ENCODE results near the gene SDK1.
A peak's percentile ranks its signal among the peaks of the same experiment; 100 is the strongest.
"Not testable (repeated sequence)": the region's sequence is repeated elsewhere in the genome, so short reads cannot be mapped to it uniquely, and the experiment has no call there.

The SDK1 gene

GRCh38 chr7:3928727-3929515 is 627.9 kb downstream of the SDK1 start:
- Mint-ChIP-seq H3K4me1 (peaks cover 49% of the 10 kb centered on the region), H3K4me3 (no peak overlapping the region), H3K36me3 (ENCODE audit: low read depth) (no peaks in the 10 kb centered on the region), H3K27me3 (ENCODE audit: low read depth) (peaks cover 14% of the 10 kb centered on the region), H3K9me3 (no peaks in the 10 kb centered on the region), H3K27ac (peak overlapping the region in 2 of 3 experiments; percentile 24 to 78)
- TF ChIP-seq CTCF (IDR thresholded peaks at IDR 0.05; ENCODE audit: unreplicated experiment in 3 of 3): no peak

GRCh38 chr7:3931843-3932242 is 630.8 kb downstream of the SDK1 start:
- H3K4me1 Mint-ChIP-seq: peaks cover 31% of the 10 kb centered on the region
- TF ChIP-seq CTCF (IDR thresholded peaks at IDR 0.05; ENCODE audit: unreplicated experiment in 3 of 3): no peak
- peaks cover 8% of the 10 kb centered on the region for H3K27me3 Mint-ChIP-seq (ENCODE audit: low read depth)
- peaks cover 10% of the 10 kb centered on the region for H3K36me3 Mint-ChIP-seq (ENCODE audit: low read depth)
- no peak overlapping the region for H3K4me3 Mint-ChIP-seq
- no peak overlapping the region for H3K27ac Mint-ChIP-seq
- H3K9me3 Mint-ChIP-seq: peaks cover 11% of the 10 kb centered on the region

GRCh38 chr7:3937146-3937545 is 636.1 kb downstream of the SDK1 start:
- no peak overlapping the region for H3K4me3 Mint-ChIP-seq
- H3K4me1 Mint-ChIP-seq: peaks cover 8% of the 10 kb centered on the region
- H3K36me3 Mint-ChIP-seq (ENCODE audit: low read depth): peaks cover 10% of the 10 kb centered on the region
- no peak for TF ChIP-seq CTCF (IDR thresholded peaks at IDR 0.05; ENCODE audit: unreplicated experiment in 3 of 3)
- H3K9me3 Mint-ChIP-seq: peaks cover 19% of the 10 kb centered on the region
- H3K27me3 Mint-ChIP-seq (ENCODE audit: low read depth): peaks cover 7% of the 10 kb centered on the region
- H3K27ac Mint-ChIP-seq: no peak overlapping the region

- H3K4me3 Mint-ChIP-seq: no peak overlapping the region
- H3K9me3 Mint-ChIP-seq: peaks cover 19% of the 10 kb centered on the region
- H3K27ac Mint-ChIP-seq: no peak overlapping the region
- TF ChIP-seq CTCF (IDR thresholded peaks at IDR 0.05; ENCODE audit: unreplicated experiment in 3 of 3): no peak
- peaks cover 7% of the 10 kb centered on the region for H3K27me3 Mint-ChIP-seq (ENCODE audit: low read depth)
- H3K4me1 Mint-ChIP-seq: peaks cover 5% of the 10 kb centered on the region
- H3K36me3 Mint-ChIP-seq (ENCODE audit: low read depth): peaks cover 10% of the 10 kb centered on the region
Measured at GRCh38 chr7:3937605-3938004, 636.6 kb downstream of the SDK1 start.

- not testable (repeated sequence) for H3K4me3 Mint-ChIP-seq; H3K27me3 Mint-ChIP-seq (ENCODE audit: low read depth); H3K36me3 Mint-ChIP-seq (ENCODE audit: low read depth); H3K27ac Mint-ChIP-seq
- H3K4me1 Mint-ChIP-seq: peaks cover 14% of the 10 kb centered on the region
- peaks cover 17% of the 10 kb centered on the region for H3K9me3 Mint-ChIP-seq
Measured at GRCh38 chr7:3941706-3942105, 640.7 kb downstream of the SDK1 start.

- Mint-ChIP-seq H3K27me3 (ENCODE audit: low read depth) (peaks cover 4% of the 10 kb centered on the region), H3K4me3 (no peak overlapping the region), H3K4me1 (peaks cover 18% of the 10 kb centered on the region), H3K9me3 (peaks cover 14% of the 10 kb centered on the region), H3K27ac (no peak overlapping the region), H3K36me3 (ENCODE audit: low read depth) (no peaks in the 10 kb centered on the region)
- TF ChIP-seq CTCF (IDR thresholded peaks at IDR 0.05; ENCODE audit: unreplicated experiment in 3 of 3): no peak
Measured at GRCh38 chr7:3942276-3942675, 641.2 kb downstream of the SDK1 start.

All from nephron (organoid).